HFF-Myc (cell line): ENCODE measurements around the gene ZNF467.

Source experiments
- DNase-seq: peaks from one replicate; pipeline ENCODE4 v3.0.0-alpha.2; 2011; ENCODE audit warnings: low read depth; ENCODE audit errors: extremely low read depth
- H3K4me3 ChIP-seq: replicated peaks from 2 replicates; pipeline ENCODE4 v1.5.1; 2011; ENCODE audit warnings: low read depth, mild to moderate bottlenecking, control low read depth, low read length
- TF ChIP-seq, protein P1 (sequence below): IDR thresholded peaks from 2 replicates; pipeline ENCODE4 v1.5.1; 2012; ENCODE audit warnings: mild to moderate bottlenecking, low read depth, low read length, control low read depth; ENCODE audit errors: missing control alignments

Gene ZNF467

DNA sequence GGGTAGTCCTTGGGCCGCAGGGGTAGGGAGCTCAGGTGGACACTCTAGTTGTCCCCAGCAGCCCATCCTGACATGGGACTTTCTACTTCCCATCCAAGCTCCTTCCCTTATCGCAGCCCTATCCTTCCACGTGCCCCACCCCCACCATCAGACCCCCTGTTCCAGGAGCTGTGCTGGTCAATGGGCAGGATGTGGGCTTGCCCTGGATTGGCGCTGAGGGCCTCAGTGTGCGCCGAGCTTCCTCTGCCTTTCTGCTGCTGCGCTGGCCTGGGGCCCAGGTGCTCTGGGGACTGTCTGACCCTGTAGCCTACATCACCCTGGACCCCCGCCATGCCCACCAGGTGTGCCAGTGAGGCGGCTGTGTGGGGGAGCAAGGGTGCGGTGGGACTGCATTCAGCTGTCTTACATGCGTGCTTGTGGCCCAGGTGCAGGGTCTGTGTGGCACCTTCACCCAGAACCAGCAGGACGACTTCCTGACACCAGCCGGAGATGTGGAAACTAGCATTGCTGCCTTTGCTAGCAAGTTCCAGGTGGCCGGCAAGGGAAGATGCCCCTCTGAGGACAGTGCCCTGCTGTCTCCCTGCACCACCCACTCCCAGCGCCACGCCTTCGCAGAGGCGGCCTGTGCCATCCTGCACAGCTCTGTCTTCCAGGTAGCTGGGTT lies 9.4 kb upstream of the ZNF467 start:
- no peak for DNase-seq
- no peak overlapping the region for H3K4me3 ChIP-seq
- TF ChIP-seq, protein P1, sequence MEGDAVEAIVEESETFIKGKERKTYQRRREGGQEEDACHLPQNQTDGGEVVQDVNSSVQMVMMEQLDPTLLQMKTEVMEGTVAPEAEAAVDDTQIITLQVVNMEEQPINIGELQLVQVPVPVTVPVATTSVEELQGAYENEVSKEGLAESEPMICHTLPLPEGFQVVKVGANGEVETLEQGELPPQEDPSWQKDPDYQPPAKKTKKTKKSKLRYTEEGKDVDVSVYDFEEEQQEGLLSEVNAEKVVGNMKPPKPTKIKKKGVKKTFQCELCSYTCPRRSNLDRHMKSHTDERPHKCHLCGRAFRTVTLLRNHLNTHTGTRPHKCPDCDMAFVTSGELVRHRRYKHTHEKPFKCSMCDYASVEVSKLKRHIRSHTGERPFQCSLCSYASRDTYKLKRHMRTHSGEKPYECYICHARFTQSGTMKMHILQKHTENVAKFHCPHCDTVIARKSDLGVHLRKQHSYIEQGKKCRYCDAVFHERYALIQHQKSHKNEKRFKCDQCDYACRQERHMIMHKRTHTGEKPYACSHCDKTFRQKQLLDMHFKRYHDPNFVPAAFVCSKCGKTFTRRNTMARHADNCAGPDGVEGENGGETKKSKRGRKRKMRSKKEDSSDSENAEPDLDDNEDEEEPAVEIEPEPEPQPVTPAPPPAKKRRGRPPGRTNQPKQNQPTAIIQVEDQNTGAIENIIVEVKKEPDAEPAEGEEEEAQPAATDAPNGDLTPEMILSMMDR: no peak

DNA sequence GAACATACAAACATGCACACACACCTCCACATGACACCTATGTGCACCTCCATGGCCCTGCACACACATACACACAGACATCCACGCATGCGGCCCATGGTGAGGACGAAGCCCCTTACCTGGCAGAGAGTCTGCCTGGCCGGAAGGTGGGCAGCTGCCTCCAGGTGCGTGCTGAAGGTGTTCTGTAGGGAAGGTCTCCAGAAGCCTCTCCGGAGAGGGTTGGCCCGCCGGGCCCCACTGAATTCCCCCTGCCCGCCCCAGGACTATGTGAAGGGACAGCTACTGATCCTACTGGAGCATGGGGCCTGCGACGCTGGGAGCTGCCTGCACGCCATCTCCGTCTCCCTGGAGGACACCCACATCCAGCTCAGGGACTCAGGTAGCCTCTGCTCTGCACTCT lies 8.5 kb upstream of the ZNF467 start:
- DNase-seq: no peak
- H3K4me3 ChIP-seq: no peak overlapping the region

GRCh38 chr7:149780636-149781419 lies 7.4 kb upstream of the ZNF467 start:
- DNase-seq: no peak
- TF ChIP-seq, protein P1: no peak
- H3K4me3 ChIP-seq: no peak overlapping the region

More for the DNA sequence above, 8.5 kb upstream of the ZNF467 start:
- TF ChIP-seq, protein P1: no peak

- TF ChIP-seq, protein P1: no peak
- H3K4me3 ChIP-seq: no peak overlapping the region
- no peak for DNase-seq
Observed at GRCh38 chr7:149780056-149780455, 6.7 kb upstream of the ZNF467 start.

DNA sequence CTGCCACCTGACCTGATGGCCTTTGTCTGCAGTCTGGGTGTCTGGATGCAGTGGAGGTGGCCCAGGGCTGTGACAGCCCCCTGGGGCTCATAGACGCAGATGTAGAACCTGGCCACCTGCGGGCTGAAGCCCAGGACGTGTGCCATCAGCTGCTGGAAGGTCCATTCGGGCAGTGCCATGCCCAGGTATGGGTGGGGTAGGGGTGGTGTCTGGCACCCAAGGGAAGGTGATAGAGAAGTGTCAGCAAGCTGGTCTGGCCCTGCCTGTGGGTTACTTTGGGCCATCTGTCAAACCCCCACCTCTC lies 6.1 kb upstream of the ZNF467 start:
- TF ChIP-seq, protein P1: no peak
- no peak overlapping the region for H3K4me3 ChIP-seq
- DNase-seq: no peak

DNA sequence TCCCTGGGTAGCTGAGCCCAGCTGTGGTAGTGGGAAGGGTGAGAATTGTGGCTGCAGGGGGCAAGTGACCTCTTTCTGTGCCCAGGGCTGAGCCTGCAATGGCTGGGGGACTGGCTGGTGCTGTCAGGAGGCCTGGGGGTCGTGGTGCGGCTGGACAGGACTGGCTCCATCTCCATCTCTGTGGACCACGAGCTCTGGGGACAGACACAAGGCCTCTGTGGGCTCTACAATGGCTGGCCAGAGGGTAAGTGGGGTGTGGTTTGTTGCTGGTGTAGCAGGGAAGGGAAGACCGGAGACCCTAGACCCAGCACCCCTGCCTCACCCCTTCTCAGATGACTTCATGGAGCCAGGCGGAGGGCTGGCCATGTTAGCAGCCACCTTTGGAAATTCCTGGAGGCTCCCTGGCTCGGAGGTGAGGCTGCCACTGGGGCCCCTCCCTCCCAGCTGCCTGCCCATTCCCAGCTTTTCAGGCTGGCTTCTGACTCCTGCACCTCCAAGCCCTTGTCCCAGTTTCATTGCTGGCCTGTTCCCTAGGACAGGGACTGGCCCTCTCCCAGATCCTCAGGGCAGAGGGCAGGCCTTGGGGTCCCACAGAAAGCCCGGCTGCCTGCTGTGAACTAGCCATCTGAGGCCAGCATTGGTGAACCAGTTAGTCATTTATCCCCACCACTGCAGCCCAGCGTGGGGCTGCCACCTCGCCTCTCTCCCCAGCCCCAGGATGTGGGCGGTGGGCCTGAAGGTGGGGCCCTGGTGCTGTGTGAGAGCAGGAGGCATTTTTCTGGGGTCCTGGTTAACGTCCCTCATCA lies 5.5 kb upstream of the ZNF467 start:
- DNase-seq: no peak
- H3K4me3 ChIP-seq: no peak overlapping the region
- TF ChIP-seq, protein P1: no peak
